WTC11 (cell line): ENCODE results near the gene NRROS.

ENCODE experiments used
- TF ChIP-seq, protein P1 (sequence below): sonication (generic); formaldehyde crosslinking; IDR thresholded peaks from 2 replicates; pipeline ENCODE4 v1.8.1; 2023; ENCODE audit warnings: mild to moderate bottlenecking, missing genetic modification reagents, moderate library complexity
- TF ChIP-seq, protein P2 (sequence below): sonication (generic); formaldehyde crosslinking; IDR thresholded peaks from 2 replicates; pipeline ENCODE4 v1.8.1; 2023; ENCODE audit warnings: mild to moderate bottlenecking, missing genetic modification reagents, borderline replicate concordance

DNA sequence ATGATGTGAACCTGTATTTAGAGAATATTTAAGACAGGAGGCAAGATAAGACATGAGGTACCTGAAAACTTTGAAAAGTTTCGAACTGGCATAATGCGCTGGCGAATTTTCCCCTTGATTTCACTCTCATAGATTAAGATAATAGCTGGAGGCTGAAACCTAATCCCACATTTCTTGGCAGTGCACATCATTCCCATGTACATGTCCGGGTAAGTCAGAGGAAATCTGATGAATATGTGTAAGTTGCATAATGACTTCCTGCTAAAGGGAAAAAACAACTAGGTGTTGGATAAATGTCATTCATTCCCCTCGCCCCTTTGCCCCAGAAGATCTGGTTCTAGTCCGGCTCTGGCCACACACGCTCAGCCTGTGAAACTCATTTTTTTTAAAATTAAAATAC lies 69.0 kb downstream of the NRROS start:
- TF ChIP-seq, protein P1, sequence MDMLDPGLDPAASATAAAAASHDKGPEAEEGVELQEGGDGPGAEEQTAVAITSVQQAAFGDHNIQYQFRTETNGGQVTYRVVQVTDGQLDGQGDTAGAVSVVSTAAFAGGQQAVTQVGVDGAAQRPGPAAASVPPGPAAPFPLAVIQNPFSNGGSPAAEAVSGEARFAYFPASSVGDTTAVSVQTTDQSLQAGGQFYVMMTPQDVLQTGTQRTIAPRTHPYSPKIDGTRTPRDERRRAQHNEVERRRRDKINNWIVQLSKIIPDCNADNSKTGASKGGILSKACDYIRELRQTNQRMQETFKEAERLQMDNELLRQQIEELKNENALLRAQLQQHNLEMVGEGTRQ (CRISPR knock-in tag) = no peak
- TF ChIP-seq, protein P2, sequence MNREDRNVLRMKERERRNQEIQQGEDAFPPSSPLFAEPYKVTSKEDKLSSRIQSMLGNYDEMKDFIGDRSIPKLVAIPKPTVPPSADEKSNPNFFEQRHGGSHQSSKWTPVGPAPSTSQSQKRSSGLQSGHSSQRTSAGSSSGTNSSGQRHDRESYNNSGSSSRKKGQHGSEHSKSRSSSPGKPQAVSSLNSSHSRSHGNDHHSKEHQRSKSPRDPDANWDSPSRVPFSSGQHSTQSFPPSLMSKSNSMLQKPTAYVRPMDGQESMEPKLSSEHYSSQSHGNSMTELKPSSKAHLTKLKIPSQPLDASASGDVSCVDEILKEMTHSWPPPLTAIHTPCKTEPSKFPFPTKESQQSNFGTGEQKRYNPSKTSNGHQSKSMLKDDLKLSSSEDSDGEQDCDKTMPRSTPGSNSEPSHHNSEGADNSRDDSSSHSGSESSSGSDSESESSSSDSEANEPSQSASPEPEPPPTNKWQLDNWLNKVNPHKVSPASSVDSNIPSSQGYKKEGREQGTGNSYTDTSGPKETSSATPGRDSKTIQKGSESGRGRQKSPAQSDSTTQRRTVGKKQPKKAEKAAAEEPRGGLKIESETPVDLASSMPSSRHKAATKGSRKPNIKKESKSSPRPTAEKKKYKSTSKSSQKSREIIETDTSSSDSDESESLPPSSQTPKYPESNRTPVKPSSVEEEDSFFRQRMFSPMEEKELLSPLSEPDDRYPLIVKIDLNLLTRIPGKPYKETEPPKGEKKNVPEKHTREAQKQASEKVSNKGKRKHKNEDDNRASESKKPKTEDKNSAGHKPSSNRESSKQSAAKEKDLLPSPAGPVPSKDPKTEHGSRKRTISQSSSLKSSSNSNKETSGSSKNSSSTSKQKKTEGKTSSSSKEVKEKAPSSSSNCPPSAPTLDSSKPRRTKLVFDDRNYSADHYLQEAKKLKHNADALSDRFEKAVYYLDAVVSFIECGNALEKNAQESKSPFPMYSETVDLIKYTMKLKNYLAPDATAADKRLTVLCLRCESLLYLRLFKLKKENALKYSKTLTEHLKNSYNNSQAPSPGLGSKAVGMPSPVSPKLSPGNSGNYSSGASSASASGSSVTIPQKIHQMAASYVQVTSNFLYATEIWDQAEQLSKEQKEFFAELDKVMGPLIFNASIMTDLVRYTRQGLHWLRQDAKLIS (CRISPR knock-in tag) = no peak
